B cell (primary cell): ENCODE data around the gene SLC12A6. TPM values are rescaled to one million over a fixed set of nuclear protein-coding genes. Genes with fewer than 3 reads are reported as not detected.

Experiments
- ATAC-seq: fragments of 200-7000 bp; cut with Tn5 transposase; one replicate; pipeline ENCODE4 v1.10.0; 2021; ENCODE audit warnings: low read depth, mild to moderate bottlenecking, moderate number of reproducible peaks, moderate library complexity
- CTCF ChIA-PET: fragments of 350-600 bp; sonication (Branson Sonifier 250); formaldehyde crosslinking; loops from one replicate; lab custom pipeline; 2021; ENCODE audit warnings: antibody characterized with exemption, inconsistent platforms; lab: Charles Lee
- POLR2A ChIA-PET: fragments of 350-600 bp; sonication (Branson Sonifier 250); formaldehyde crosslinking; loops from one replicate; lab custom pipeline; 2021; ENCODE audit warnings: antibody characterized with exemption; lab: Charles Lee
- DNase-seq: peaks from one replicate; pipeline ENCODE4 v3.0.0; 2013
- H2AFZ ChIP-seq: 2 replicates; pipeline ENCODE4 v1.6.1; 2012; ENCODE audit warnings: mild to moderate bottlenecking, low read depth, low read length; ENCODE audit not compliant: insufficient read depth, poor library complexity, severe bottlenecking
- H3K27ac ChIP-seq, 2 donors: 1 replicate in 1 of 2; 2 replicates in 1 of 2; pipeline ENCODE4 v1.5.1; 2012 to 2013; ENCODE audit warnings: low read length in 2 of 2, mild to moderate bottlenecking in 2 of 2, moderate library complexity in 1 of 2
- H3K27me3 ChIP-seq, 4 experiments: fragments of 200-600 bp in 1 of 4; sonication (generic) in 1 of 4; replicated peaks in 1 of 4; 1 replicate in 2 of 4; 2 replicates in 2 of 4; pipeline versions ENCODE4 v1.6.1 to v1.7.0; 2013 to 2016; ENCODE audit warnings: low read length in 3 of 4, mild to moderate bottlenecking in 2 of 4, mixed read lengths in 1 of 4, moderate library complexity in 1 of 4; ENCODE audit not compliant: insufficient read depth in 4 of 4, control insufficient read depth in 3 of 4; ENCODE audit errors: control extremely low read depth in 1 of 4
- H3K36me3 ChIP-seq, 2 experiments: replicated peaks in 1 of 2; 1 replicate in 1 of 2; 2 replicates in 1 of 2; pipeline versions ENCODE4 v1.6.1 to v1.7.1; 2013; ENCODE audit warnings: low read length in 1 of 2; ENCODE audit not compliant: insufficient read depth in 2 of 2, control insufficient read depth in 1 of 2; ENCODE audit errors: control extremely low read depth in 1 of 2, extremely low read depth in 1 of 2
- H3K4me1 ChIP-seq, 2 donors: fragments of 200-600 bp in 1 of 2; sonication (generic) in 1 of 2; 1 replicate in 1 of 2; 2 replicates in 1 of 2; pipeline versions ENCODE4 v1.5.1 to v1.6.1; 2013 to 2017; ENCODE audit warnings: low read length in 2 of 2; ENCODE audit not compliant: control insufficient read depth in 2 of 2, insufficient read depth in 2 of 2
- H3K4me2 ChIP-seq: replicated peaks from 2 replicates; pipeline ENCODE3; 2012; ENCODE audit warnings: mild to moderate bottlenecking, low read depth, low read length; ENCODE audit not compliant: poor library complexity, severe bottlenecking
- H3K4me3 ChIP-seq, 5 experiments: fragments of 200-600 bp in 1 of 5; sonication (generic) in 1 of 5; 1 replicate in 3 of 5; 2 replicates in 2 of 5; pipeline versions ENCODE4 v1.5.1 to v1.7.0; 2011 to 2016; ENCODE audit warnings: low read length in 4 of 5, mild to moderate bottlenecking in 4 of 5, low read depth in 2 of 5, control low read depth in 1 of 5, moderate library complexity in 1 of 5; ENCODE audit not compliant: insufficient read depth in 1 of 5; ENCODE audit errors: control extremely low read depth in 1 of 5, extremely low read depth in 1 of 5
- H3K79me2 ChIP-seq: fragments of 200-600 bp; sonication (generic); one replicate; pipeline ENCODE4 v1.6.0; 2016; ENCODE audit warnings: low read length; ENCODE audit not compliant: control insufficient read depth, insufficient read depth
- H3K9ac ChIP-seq: fragments of 200-600 bp; sonication (generic); 2 replicates; pipeline ENCODE4 v1.6.1; 2017; ENCODE audit warnings: mild to moderate bottlenecking, low read length, moderate library complexity
- H3K9me3 ChIP-seq, 3 donors: one replicate each; pipeline versions ENCODE4 v1.6.1 to v1.7.1; 2013; ENCODE audit warnings: low read length in 2 of 3; ENCODE audit not compliant: control insufficient read depth in 2 of 3, insufficient read depth in 1 of 3; ENCODE audit errors: control extremely low read depth in 1 of 3
- H4K20me1 ChIP-seq: 2 replicates; pipeline ENCODE4 v1.6.0; 2012; ENCODE audit warnings: mild to moderate bottlenecking, low read length; ENCODE audit not compliant: insufficient read depth, control insufficient read depth, poor library complexity, severe bottlenecking
- H3K27ac Mint-ChIP-seq: one replicate; pipeline ENCODE4 v1.8.0; 2021; ENCODE audit warnings: mixed read lengths
- H3K27me3 Mint-ChIP-seq: one replicate; pipeline ENCODE4 v1.8.0; 2021; ENCODE audit warnings: mixed read lengths
- H3K4me1 Mint-ChIP-seq: one replicate; pipeline ENCODE4 v1.8.0; 2021; ENCODE audit warnings: mixed read lengths
- H3K4me3 Mint-ChIP-seq: one replicate; pipeline ENCODE4 v1.8.0; 2021; ENCODE audit warnings: mixed read lengths
- H3K9me3 Mint-ChIP-seq: one replicate; pipeline ENCODE4 v1.8.0; 2022; ENCODE audit warnings: mixed read lengths; ENCODE audit not compliant: insufficient read depth
- CTCF ChIP-seq: fragments of 200-600 bp; IDR thresholded peaks from one replicate; pipeline ENCODE4 v1.8.0; 2022; ENCODE audit warnings: antibody characterized with exemption, mild to moderate bottlenecking
- EZH2 ChIP-seq: IDR thresholded peaks from 2 replicates; pipeline ENCODE4 v1.6.1; 2012; ENCODE audit warnings: borderline replicate concordance, low read depth, mild to moderate bottlenecking, moderate library complexity, low read length; ENCODE audit not compliant: insufficient read depth, poor library complexity, severe bottlenecking
- WGBS: methylation state at CpG from one replicate; pipeline ENCODE4 v1.1.5; 2013; ENCODE audit warnings: missing lambda C conversion rate; ENCODE audit not compliant: insufficient coverage; 5-methylcytosine and 5-hydroxymethylcytosine counted together
- intact Hi-C: fragments of 100-400 bp; cut with micrococcal nuclease; formaldehyde crosslinking; loops from one replicate; pipeline ENCODE4 v1.10.0; 2022
- polyA plus RNA-seq: library from polyadenylated mRNA; depleted of rRNA; stranded (reverse); fragments of >200 nt; gene quantifications from 2 replicates; pipeline ENCODE4 v1.2.3, GENCODE V29; 2012
- total RNA-seq, 2 donors: library from RNA; stranded (reverse); fragments of 120-200 nt in 1 of 2; gene quantifications; 1 replicate in 1 of 2; 2 replicates in 1 of 2; pipeline versions ENCODE4 v1.2.3 to v1.2.4, GENCODE V29; 2013 to 2022

Gene SLC12A6
- total and polyA plus RNA-seq, 2 donors (not counting 1 experiment from before 2014, with no cell fraction given), result 75.8 to 141 TPM

GRCh38 chr15:34336231-34336990 is 1.2 kb downstream of the SLC12A6 start:
- Histone ChIP-seq H3K9me3 (no peaks in the 10 kb centered on the region), H3K4me1 (peaks cover 36 to 37% of the 10 kb centered on the region in 2 donors), H3K4me3 (peak overlapping the region; percentile 96 to 98 (median 97)), H3K4me2 (peak overlapping the region; percentile 85), H3K27me3 (no peaks in the 10 kb centered on the region), H4K20me1 (no peaks in the 10 kb centered on the region), H3K79me2 (peaks cover 98% of the 10 kb centered on the region), H3K27ac (peak overlapping the region; percentile 87 to 93), H3K36me3 (peaks cover 0 to 20% of the 10 kb centered on the region in 2 experiments), H3K9ac (peak overlapping the region; percentile 98), H2AFZ (peak overlapping the region; percentile 80)
- intact Hi-C loops, result loop anchor here (2.0 to 10.0 kb wide), 2 partner anchors 298 to 648 kb away; partner anchors contain the start of genes AVEN and ZNF770
- CTCF ChIA-PET, result interaction anchor here (1.0 to 5.3 kb wide), 4 partner anchors 9 to 111 kb away, joined by 3 to 37 read pairs (median 6); partner anchors contain the start of genes EMC4 and LPCAT4
- Mint-ChIP-seq H3K27ac (peak overlapping the region; percentile 99), H3K27me3 (no peaks in the 10 kb centered on the region), H3K9me3 (no peaks in the 10 kb centered on the region), H3K4me1 (peaks cover 54% of the 10 kb centered on the region), H3K4me3 (peak overlapping the region; percentile 100)
- ATAC-seq (no peak), DNase-seq (peak; percentile 57)
- 44% methylated on average over 10 of the region's 16 CpGs for WGBS
- no peak for TF ChIP-seq EZH2
- no peak for TF ChIP-seq CTCF
- POLR2A ChIA-PET, result interaction anchor here (1.0 to 2.2 kb wide), 4 partner anchors 8 to 31 kb away, joined by 4 to 21 read pairs (median 8); partner anchors contain the start of gene LPCAT4
